Mucosa of rectum (tissue), 2 donors: ENCODE data around the gene RICTOR.
"Not testable (repeated sequence)": the region's sequence is repeated elsewhere in the genome, so short reads cannot be mapped to it uniquely, and the experiment has no call there.

Experiments
- H3K27ac ChIP-seq, 2 donors: one replicate each; pipeline ENCODE4 v1.7.0; 2013; ENCODE audit warnings: inconsistent platforms in 2 of 2, low read depth in 2 of 2, low read length in 2 of 2
- H3K27me3 ChIP-seq, 2 donors: one replicate each; pipeline ENCODE4 v1.7.0; 2013; ENCODE audit warnings: low read length in 2 of 2; ENCODE audit not compliant: control insufficient read depth in 2 of 2, insufficient read depth in 2 of 2
- H3K36me3 ChIP-seq, 2 donors: one replicate each; pipeline ENCODE4 v1.7.0; 2013; ENCODE audit warnings: low read length in 2 of 2; ENCODE audit not compliant: control insufficient read depth in 2 of 2, insufficient read depth in 2 of 2
- H3K4me1 ChIP-seq, 2 donors: one replicate each; pipeline ENCODE4 v1.7.0; 2013; ENCODE audit warnings: low read length in 2 of 2, mild to moderate bottlenecking in 1 of 2; ENCODE audit not compliant: control insufficient read depth in 2 of 2, insufficient read depth in 2 of 2
- H3K4me3 ChIP-seq, 2 donors: one replicate each; pipeline ENCODE4 v1.7.0; 2013; ENCODE audit warnings: low read length in 2 of 2
- H3K9ac ChIP-seq, 2 donors: one replicate each; pipeline ENCODE4 v1.7.0; 2013; ENCODE audit warnings: low read length in 2 of 2, low read depth in 1 of 2, mild to moderate bottlenecking in 1 of 2
- H3K9me3 ChIP-seq, 2 donors: one replicate each; pipeline ENCODE4 v1.7.0; 2013; ENCODE audit warnings: low read length in 2 of 2; ENCODE audit not compliant: control insufficient read depth in 2 of 2
- donor health status: healthy.
- donor health status: Normal muscosa, but diverticular disease.

Gene RICTOR

DNA sequence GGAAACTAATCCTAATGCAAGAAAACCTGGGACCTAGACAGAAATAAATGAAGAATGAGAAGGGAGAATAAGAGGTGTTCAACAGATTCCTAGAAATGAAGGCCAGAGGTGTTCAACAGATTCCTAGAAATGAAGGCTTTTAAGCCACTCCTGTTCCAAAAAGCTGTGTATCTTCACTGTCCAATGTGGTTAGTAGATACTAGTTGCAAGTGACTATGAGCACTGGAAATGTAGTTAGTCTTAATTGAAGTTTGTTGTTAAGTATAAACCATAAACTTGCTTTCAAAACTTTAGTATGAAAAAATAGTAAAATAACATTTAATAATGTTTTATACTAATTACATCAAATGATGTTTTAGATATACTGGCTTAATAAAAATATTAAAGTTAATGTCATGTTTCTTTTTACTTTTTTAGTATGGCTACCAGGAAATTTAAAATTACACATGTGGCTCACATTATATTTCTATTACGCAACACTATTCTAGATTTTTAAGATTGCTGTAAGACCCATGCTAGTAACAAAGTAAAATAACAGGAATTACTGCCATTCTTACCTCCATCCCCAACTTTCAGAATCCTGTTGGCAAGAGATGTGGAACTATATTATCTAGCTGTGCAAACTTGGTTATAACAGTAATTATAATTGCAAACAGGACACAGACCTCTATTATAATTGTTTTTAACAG is 57.5 kb downstream of the RICTOR start:
- no peak overlapping the region for H3K9ac ChIP-seq
- H3K9me3 ChIP-seq = no peaks in the 10 kb centered on the region
- no peaks in the 10 kb centered on the region for H3K27me3 ChIP-seq
- peaks cover 8 to 9% of the 10 kb centered on the region in 2 donors for H3K4me1 ChIP-seq
- no peak overlapping the region for H3K27ac ChIP-seq
- no peak overlapping the region for H3K4me3 ChIP-seq
- peaks cover 10 to 14% of the 10 kb centered on the region in 2 donors for H3K36me3 ChIP-seq

- peaks cover 10 to 15% of the 10 kb centered on the region in 2 donors for H3K36me3 ChIP-seq
- H3K4me3 ChIP-seq = no peak overlapping the region
- H3K27me3 ChIP-seq = no peaks in the 10 kb centered on the region
- peaks cover 8 to 9% of the 10 kb centered on the region in 2 donors for H3K4me1 ChIP-seq
- H3K27ac ChIP-seq = peak overlapping the region in 1 of 2 donors; percentile 37
- no peak overlapping the region for H3K9ac ChIP-seq
- peaks cover 0 to 2% of the 10 kb centered on the region in 2 donors for H3K9me3 ChIP-seq
Observed at GRCh38 chr5:39015743-39016586, 58.2 kb downstream of the RICTOR start.

- H3K36me3 ChIP-seq = peaks cover 5 to 12% of the 10 kb centered on the region in 2 donors
- no peak overlapping the region for H3K9ac ChIP-seq
- peaks cover 0 to 2% of the 10 kb centered on the region in 2 donors for H3K9me3 ChIP-seq
- H3K4me3 ChIP-seq = no peak overlapping the region
- peaks cover 8 to 9% of the 10 kb centered on the region in 2 donors for H3K4me1 ChIP-seq
- no peaks in the 10 kb centered on the region for H3K27me3 ChIP-seq
- no peak overlapping the region for H3K27ac ChIP-seq
Observed at GRCh38 chr5:39014561-39014960, 59.6 kb downstream of the RICTOR start.

DNA sequence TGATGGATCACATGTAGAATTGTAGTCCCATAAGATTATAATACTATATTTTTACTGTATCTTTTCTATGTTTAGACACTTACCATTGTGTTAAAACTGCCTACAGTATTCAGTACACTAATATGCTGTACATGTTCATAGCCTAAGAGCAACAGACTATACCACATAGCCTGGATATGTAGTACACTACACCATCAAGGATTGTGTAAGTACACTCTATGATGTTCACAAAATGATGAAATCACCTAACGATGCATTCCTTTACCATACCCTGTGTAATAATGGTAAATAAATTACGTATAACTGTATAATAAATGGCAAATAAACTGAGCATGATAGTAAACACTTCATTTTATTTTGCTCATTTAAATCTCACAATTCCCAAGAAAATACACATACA is 60.3 kb downstream of the RICTOR start:
- Histone ChIP-seq H3K36me3 (peaks cover 1 to 10% of the 10 kb centered on the region in 2 donors), H3K9ac (no peak overlapping the region), H3K4me1 (peaks cover 8 to 9% of the 10 kb centered on the region in 2 donors), H3K27me3 (no peaks in the 10 kb centered on the region), H3K4me3 (no peak overlapping the region), H3K9me3 (peaks cover 0 to 2% of the 10 kb centered on the region in 2 donors), H3K27ac (no peak overlapping the region)

DNA sequence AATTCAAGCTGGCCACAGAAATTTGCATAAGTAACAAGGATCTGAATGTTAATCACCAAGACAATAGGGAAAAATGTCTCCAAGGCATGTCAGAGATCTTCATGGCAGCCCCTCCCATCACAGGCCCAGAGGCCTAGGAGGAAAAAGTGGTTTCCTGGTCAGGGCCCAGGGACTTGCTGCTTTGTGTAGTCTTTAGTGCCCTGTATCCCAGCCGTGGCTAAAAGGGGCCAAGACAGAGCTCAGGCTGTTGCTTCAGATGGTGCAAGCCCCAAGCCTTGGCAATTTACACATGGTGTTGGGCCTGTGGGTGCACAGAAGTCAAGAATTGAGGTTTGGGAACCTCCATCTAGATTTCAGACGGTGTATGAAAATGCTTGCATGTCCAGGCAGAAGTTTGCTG is 63.2 kb downstream of the RICTOR start:
- H3K4me3 ChIP-seq, H3K9ac ChIP-seq, H3K27me3 ChIP-seq, H3K9me3 ChIP-seq, H3K4me1 ChIP-seq, H3K27ac ChIP-seq, H3K36me3 ChIP-seq: not testable (repeated sequence)

GRCh38 chr5:39009981-39010380 is 64.2 kb downstream of the RICTOR start:
- peaks cover 0 to 2% of the 10 kb centered on the region in 2 donors for H3K9me3 ChIP-seq
- no peak overlapping the region for H3K4me3 ChIP-seq
- no peak overlapping the region for H3K9ac ChIP-seq
- H3K4me1 ChIP-seq = no peaks in the 10 kb centered on the region
- no peaks in the 10 kb centered on the region for H3K27me3 ChIP-seq
- peaks cover 0 to 10% of the 10 kb centered on the region in 2 donors for H3K36me3 ChIP-seq
- no peak overlapping the region for H3K27ac ChIP-seq

GRCh38 chr5:39009280-39009679 is 64.9 kb downstream of the RICTOR start:
- Histone ChIP-seq H3K9ac (no peak overlapping the region), H3K27me3 (no peaks in the 10 kb centered on the region), H3K9me3 (peaks cover 0 to 2% of the 10 kb centered on the region in 2 donors), H3K27ac (no peak overlapping the region), H3K36me3 (peaks cover 0 to 10% of the 10 kb centered on the region in 2 donors), H3K4me3 (no peak overlapping the region), H3K4me1 (no peaks in the 10 kb centered on the region)

- Histone ChIP-seq H3K36me3 (peaks cover 0 to 7% of the 10 kb centered on the region in 2 donors), H3K9me3 (peaks cover 0 to 2% of the 10 kb centered on the region in 2 donors), H3K9ac (no peak overlapping the region), H3K4me1 (no peaks in the 10 kb centered on the region), H3K27me3 (no peaks in the 10 kb centered on the region), H3K27ac (no peak overlapping the region), H3K4me3 (no peak overlapping the region)
Observed at GRCh38 chr5:39006650-39007049, 67.5 kb downstream of the RICTOR start.

DNA sequence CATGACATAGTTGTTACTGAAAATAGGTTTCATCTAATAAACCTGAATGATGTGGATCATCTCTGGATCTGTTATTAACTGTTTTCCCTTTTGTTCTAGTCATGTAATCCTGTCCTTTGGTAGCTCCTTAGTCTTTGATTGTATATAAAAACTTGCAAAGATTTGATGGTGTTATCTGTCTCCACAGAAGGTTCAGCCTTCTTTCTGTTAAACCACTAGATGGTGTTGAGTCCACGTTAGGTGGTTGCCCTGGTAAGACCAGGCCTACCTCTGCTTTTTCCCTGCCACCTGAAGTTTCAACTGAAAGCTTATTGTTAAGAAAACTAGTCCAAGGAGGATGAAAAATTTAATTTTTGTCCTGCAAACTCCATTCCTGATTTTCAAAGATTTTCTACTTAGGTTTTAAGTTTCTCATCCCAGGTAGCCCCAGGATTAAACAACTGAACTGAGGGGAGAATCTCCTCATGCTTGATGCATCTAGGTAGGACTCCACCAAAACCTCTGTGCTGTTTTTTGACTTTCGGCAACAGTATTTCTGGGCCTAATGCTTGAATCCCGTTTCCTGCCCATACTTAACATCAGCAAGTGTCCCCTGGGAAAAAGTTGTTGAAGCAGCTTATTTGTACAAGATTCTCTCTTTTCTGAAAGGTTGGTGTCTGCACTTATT is 68.5 kb downstream of the RICTOR start:
- Histone ChIP-seq H3K9me3 (no peaks in the 10 kb centered on the region), H3K4me1 (no peaks in the 10 kb centered on the region), H3K9ac (no peak overlapping the region), H3K27me3 (no peaks in the 10 kb centered on the region), H3K4me3 (no peak overlapping the region), H3K36me3 (peaks cover 0 to 5% of the 10 kb centered on the region in 2 donors), H3K27ac (no peak overlapping the region)

DNA sequence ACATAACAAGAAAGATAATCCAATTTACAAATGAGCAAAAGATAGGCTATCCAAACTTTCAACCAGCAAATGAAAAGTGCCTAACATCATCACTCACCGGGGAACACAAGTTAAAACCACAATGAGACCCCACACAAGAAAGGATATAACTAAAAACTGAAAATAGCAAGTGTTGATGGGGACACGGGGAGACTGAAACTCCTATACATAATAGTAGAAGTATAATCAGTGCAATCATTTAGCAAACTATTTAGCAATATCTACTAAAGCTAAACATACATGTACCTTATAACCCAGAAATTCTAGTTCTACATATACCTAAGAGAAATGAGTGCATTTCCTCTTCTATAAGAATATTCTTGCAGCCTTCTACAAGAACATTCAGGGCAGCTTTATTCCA is 72.5 kb downstream of the RICTOR start:
- no peaks in the 10 kb centered on the region for H3K4me1 ChIP-seq
- no peaks in the 10 kb centered on the region for H3K36me3 ChIP-seq
- no peak overlapping the region for H3K9ac ChIP-seq
- no peaks in the 10 kb centered on the region for H3K9me3 ChIP-seq
- H3K4me3 ChIP-seq = no peak overlapping the region
- H3K27me3 ChIP-seq = no peaks in the 10 kb centered on the region
- H3K27ac ChIP-seq = no peak overlapping the region
